ENCODE results near the gene SAP30L. TPM values are rescaled to one million over a fixed set of nuclear protein-coding genes. Genes with fewer than 3 reads are reported as not detected.

The SAP30L gene
- total and polyA plus RNA-seq, 2 of the 13 experiments (the other 11 are each of a cell fraction or from before 2014, with no cell fraction given) = 27.9 to 37.2 TPM

DNA sequence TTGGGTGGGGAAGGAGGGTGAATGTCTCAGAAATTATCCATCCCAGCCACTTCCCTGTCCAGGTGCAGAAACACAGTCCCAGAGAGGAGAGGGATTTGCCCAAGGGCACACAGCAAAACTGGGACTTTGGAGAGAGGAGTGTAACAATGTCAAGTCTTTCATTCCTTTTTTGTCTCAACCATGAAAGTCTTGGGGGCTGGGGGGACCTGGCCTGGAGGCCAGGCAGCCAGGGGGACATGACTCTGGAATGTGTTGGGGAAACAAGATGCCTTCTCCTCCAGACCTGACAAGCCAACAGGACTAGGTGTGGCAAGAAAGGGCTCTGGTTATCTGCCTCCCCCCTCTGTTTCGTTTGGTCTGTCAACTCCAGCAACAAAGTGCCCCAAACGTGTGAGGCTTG, 46.1 kb downstream of the SAP30L start (continued):
- no peak for TF ChIP-seq SP5 (CRISPR knock-in tag; IDR thresholded peaks at IDR 0.05; ENCODE audit: borderline replicate concordance, low read depth)

DNA sequence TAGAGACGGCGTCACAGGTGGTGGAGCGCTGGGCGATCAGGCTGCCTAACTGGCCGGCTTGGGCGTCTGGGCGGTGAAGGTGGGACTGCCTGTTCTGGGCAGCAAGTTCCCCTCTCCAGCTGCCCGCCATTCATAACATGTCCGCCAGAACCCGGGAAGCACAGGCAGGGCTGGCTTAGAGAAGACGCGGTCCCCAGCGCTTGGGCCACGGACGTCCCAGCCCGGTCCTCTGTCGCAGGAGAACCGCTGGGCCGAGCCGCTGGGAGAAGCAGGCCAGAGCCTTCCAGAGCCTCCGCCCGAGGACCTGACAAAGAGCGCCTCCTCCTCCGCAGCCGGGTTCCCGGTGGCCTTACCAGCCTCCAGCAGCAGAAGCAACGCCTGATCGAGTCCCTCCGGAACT, 47.5 kb downstream of the SAP30L start:
- Histone ChIP-seq H3K27me3 (ENCODE audit: control insufficient read depth in 1 of 2, insufficient read depth in 2 of 2, low read length in 2 of 2) (peaks cover 0 to 20% of the 10 kb centered on the region in 2 experiments; a peak in 3 of 5 replicates), H3K9me3 (ENCODE audit: low read length) (no peaks in the 10 kb centered on the region), H3K79me2 (ENCODE audit: insufficient read depth, low read length) (no peaks in the 10 kb centered on the region), H3K4me2 (ENCODE audit: low read depth, low read length) (no peak overlapping the region), H2AFZ (ENCODE audit: low read length) (no peak overlapping the region), H3K4me3 (replicated peaks in 1 of 3; ENCODE audit: insufficient read depth in 1 of 3, low read depth in 2 of 3, low read length in 3 of 3) (no peak overlapping the region), H3K4me1 (ENCODE audit: insufficient read depth, low read length) (no peaks in the 10 kb centered on the region), H3K9ac (ENCODE audit: insufficient read depth, low read depth, low read length) (no peak overlapping the region), H3K27ac (ENCODE audit: extremely low read length, insufficient read depth, low read length) (no peak overlapping the region), H3K36me3 (replicated peaks in 1 of 2; ENCODE audit: control insufficient read depth in 1 of 2, insufficient read depth in 2 of 2, low read length in 2 of 2) (no peaks in the 10 kb centered on the region), H4K20me1 (ENCODE audit: insufficient read depth, low read length) (no peaks in the 10 kb centered on the region)
- intact Hi-C loops (cut with micrococcal nuclease; ENCODE audit: unreplicated experiment) = no loop called here
- WGBS (ENCODE audit: low lambda C conversion rate) = 63% methylated on average over 15 of the region's 29 CpGs
- ChIA-PET CTCF (ENCODE audit: low intra/inter-chr PET ratio, low total read pairs) (no interaction called here), POLR2A (no interaction called here)
- no peak for ATAC-seq
- no peak for DNase-seq (ENCODE audit: low spot score)
- no peak for FAIRE-seq
- BruUV-seq (replicated peaks) = no TSS peak
- in situ Hi-C loops (cut with HindIII; ENCODE audit: extremely low pct_ligation_motif_present, low pct_unique_long_range_greater_than_20kb) = no loop called here
- TF ChIP-seq, protein P1, sequence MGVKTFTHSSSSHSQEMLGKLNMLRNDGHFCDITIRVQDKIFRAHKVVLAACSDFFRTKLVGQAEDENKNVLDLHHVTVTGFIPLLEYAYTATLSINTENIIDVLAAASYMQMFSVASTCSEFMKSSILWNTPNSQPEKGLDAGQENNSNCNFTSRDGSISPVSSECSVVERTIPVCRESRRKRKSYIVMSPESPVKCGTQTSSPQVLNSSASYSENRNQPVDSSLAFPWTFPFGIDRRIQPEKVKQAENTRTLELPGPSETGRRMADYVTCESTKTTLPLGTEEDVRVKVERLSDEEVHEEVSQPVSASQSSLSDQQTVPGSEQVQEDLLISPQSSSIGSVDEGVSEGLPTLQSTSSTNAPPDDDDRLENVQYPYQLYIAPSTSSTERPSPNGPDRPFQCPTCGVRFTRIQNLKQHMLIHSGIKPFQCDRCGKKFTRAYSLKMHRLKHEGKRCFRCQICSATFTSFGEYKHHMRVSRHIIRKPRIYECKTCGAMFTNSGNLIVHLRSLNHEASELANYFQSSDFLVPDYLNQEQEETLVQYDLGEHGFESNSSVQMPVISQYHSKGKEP (CRISPR knock-in tag; IDR thresholded peaks at IDR 0.05) = no peak
- TF ChIP-seq, protein P2, sequence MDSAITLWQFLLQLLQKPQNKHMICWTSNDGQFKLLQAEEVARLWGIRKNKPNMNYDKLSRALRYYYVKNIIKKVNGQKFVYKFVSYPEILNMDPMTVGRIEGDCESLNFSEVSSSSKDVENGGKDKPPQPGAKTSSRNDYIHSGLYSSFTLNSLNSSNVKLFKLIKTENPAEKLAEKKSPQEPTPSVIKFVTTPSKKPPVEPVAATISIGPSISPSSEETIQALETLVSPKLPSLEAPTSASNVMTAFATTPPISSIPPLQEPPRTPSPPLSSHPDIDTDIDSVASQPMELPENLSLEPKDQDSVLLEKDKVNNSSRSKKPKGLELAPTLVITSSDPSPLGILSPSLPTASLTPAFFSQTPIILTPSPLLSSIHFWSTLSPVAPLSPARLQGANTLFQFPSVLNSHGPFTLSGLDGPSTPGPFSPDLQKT (CRISPR knock-in tag; IDR thresholded peaks at IDR 0.05; ENCODE audit: borderline replicate concordance) = no peak
- TF ChIP-seq XRCC5 (optimal IDR thresholded peaks at IDR 0.05; ENCODE audit: low read length) (no peak), FOXO1 (CRISPR knock-in tag; IDR thresholded peaks at IDR 0.05) (no peak), SRY (CRISPR knock-in tag; IDR thresholded peaks at IDR 0.05) (no peak), TBP (CRISPR knock-in tag; IDR thresholded peaks at IDR 0.05) (no peak), ZNF44 (CRISPR knock-in tag; IDR thresholded peaks at IDR 0.05) (no peak), HOXA9 (CRISPR knock-in tag; IDR thresholded peaks at IDR 0.05; ENCODE audit: borderline replicate concordance) (no peak), MXD4 (CRISPR knock-in tag; IDR thresholded peaks at IDR 0.05) (no peak), ZNF20 (CRISPR knock-in tag; IDR thresholded peaks at IDR 0.05) (no peak)
- TF ChIP-seq, protein P3, sequence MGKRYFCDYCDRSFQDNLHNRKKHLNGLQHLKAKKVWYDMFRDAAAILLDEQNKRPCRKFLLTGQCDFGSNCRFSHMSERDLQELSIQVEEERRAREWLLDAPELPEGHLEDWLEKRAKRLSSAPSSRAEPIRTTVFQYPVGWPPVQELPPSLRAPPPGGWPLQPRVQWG (CRISPR knock-in tag; IDR thresholded peaks at IDR 0.05; ENCODE audit: borderline replicate concordance, low read depth) = no peak
- TF ChIP-seq, protein P4, sequence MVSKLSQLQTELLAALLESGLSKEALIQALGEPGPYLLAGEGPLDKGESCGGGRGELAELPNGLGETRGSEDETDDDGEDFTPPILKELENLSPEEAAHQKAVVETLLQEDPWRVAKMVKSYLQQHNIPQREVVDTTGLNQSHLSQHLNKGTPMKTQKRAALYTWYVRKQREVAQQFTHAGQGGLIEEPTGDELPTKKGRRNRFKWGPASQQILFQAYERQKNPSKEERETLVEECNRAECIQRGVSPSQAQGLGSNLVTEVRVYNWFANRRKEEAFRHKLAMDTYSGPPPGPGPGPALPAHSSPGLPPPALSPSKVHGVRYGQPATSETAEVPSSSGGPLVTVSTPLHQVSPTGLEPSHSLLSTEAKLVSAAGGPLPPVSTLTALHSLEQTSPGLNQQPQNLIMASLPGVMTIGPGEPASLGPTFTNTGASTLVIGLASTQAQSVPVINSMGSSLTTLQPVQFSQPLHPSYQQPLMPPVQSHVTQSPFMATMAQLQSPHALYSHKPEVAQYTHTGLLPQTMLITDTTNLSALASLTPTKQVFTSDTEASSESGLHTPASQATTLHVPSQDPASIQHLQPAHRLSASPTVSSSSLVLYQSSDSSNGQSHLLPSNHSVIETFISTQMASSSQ (IDR thresholded peaks at IDR 0.05; ENCODE audit: low read depth) = no peak
- TF ChIP-seq, protein P4 (CRISPR knock-in tag; IDR thresholded peaks at IDR 0.05; ENCODE audit: borderline replicate concordance) = no peak
